ENCODE results near the gene TSHZ2. TPM values are rescaled to one million over a fixed set of nuclear protein-coding genes. Genes with fewer than 3 reads are reported as not detected.

The TSHZ2 gene
- total and polyA plus RNA-seq, 2 donors (not counting 3 experiments of a cell fraction or from before 2014, with no cell fraction given), result not detected

DNA sequence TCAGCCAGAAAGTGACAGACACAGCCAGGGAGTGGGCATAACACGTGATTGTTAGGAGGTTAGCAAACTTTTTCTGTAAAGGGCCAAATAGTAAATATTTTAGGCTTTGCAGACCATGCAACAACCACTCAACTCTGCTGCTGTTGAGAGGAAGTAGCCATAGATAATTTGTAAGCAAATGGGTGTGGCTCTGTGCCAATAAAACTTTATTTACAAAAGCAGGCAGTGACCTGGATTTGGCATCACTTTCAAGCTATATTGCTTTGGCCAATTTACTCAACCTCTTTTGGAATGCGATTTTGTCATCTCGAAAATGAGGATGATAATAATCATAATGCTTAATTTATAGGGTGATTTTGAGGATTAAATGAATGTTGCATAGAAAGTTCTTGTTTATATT is 152.6 kb downstream of the TSHZ2 start:
- dilution Hi-C loops (cut with MboI; ENCODE audit: extremely low pct_ligation_motif_present, low sequenced_read_pairs), result no loop called here
- Histone ChIP-seq H3K4me3 (replicated peaks in 1 of 3; ENCODE audit: insufficient read depth in 1 of 3, low read depth in 1 of 3, low read length in 3 of 3) (no peak overlapping the region), H3K4me2 (ENCODE audit: insufficient read depth, low read length) (no peak overlapping the region), H3K9me1 (replicated peaks; ENCODE audit: control insufficient read depth, extremely low read depth, insufficient read depth, low read length) (no peaks in the 10 kb centered on the region), H3K4me1 (ENCODE audit: control insufficient read depth, extremely low read depth, insufficient read depth, low read length) (no peaks in the 10 kb centered on the region), H4K20me1 (replicated peaks; ENCODE audit: control insufficient read depth, extremely low read depth, insufficient read depth, low read length) (no peaks in the 10 kb centered on the region), H3K36me3 (ENCODE audit: control insufficient read depth in 2 of 2, extremely low read depth in 1 of 2, insufficient read depth in 2 of 2, low read length in 2 of 2) (no peaks in the 10 kb centered on the region), H2AFZ (ENCODE audit: low read depth, low read length) (no peak overlapping the region), H3K27me3 (ENCODE audit: control insufficient read depth in 2 of 2, insufficient read depth in 2 of 2, low read length in 2 of 2) (no peaks in the 10 kb centered on the region), H3K9me3 (replicated peaks; ENCODE audit: control insufficient read depth, insufficient read depth, low read length) (no peaks in the 10 kb centered on the region), H3K9ac (replicated peaks; ENCODE audit: extremely low read depth, insufficient read depth, low read length) (no peak overlapping the region), H3K79me2 (ENCODE audit: control insufficient read depth, insufficient read depth, low read length) (no peaks in the 10 kb centered on the region), H3K27ac (ENCODE audit: insufficient read depth, low read depth, low read length) (no peak overlapping the region)
- POLR2A ChIA-PET, result no interaction called here
- no TSS peak for BruUV-seq (replicated peaks)
- FAIRE-seq, result no peak
- DNase-seq (ENCODE audit: low read depth, low spot score), result no peak
- intact Hi-C loops (cut with micrococcal nuclease), result no loop called here
- CTCF ChIA-PET, result no interaction called here
- TF ChIP-seq POLR2AphosphoS5 (IDR thresholded peaks at IDR 0.05; ENCODE audit: insufficient read depth, low read depth, low read length) (no peak), GATA2 (IDR thresholded peaks at IDR 0.05; ENCODE audit: insufficient read depth, insufficient read length, low read depth, low read length) (no peak), EZH2 (IDR thresholded peaks at IDR 0.05; ENCODE audit: borderline replicate concordance, low read depth, low read length, severe bottlenecking) (no peak), POLR2A (IDR thresholded peaks at IDR 0.05; ENCODE audit: low read depth, low read length) (no peak), JUN (IDR thresholded peaks at IDR 0.05; ENCODE audit: borderline replicate concordance, insufficient read depth, insufficient read length, low read depth) (no peak), FOS (IDR thresholded peaks at IDR 0.05; ENCODE audit: borderline replicate concordance, insufficient read depth, low read length) (no peak), MYC (IDR thresholded peaks at IDR 0.05; ENCODE audit: low read depth, low read length) (no peak), CTCF (IDR thresholded peaks at IDR 0.05; ENCODE audit: extremely low read depth in 1 of 2, insufficient read depth in 1 of 2, low read depth in 1 of 2, low read length in 2 of 2) (no peak)
- TF ChIP-seq, protein P1, sequence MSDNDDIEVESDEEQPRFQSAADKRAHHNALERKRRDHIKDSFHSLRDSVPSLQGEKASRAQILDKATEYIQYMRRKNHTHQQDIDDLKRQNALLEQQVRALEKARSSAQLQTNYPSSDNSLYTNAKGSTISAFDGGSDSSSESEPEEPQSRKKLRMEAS (IDR thresholded peaks at IDR 0.05; ENCODE audit: insufficient read depth, insufficient read length), result no peak
